NCI-H1417 treated with DMSO at 0.1 percent for 48 hours (cell line): ENCODE measurements around the gene NOTCH1.

Experiments
- DNase-seq: peaks from one replicate; lab custom pipeline; 2025; lab: John Stamatoyannopoulos, UW

The NOTCH1 gene

GRCh38 chr9:136484153-136485048 is 61.4 kb downstream of the NOTCH1 start:
- no peak for DNase-seq

GRCh38 chr9:136483589-136484152 is 62.2 kb downstream of the NOTCH1 start:
- DNase-seq, result peak; percentile 79

GRCh38 chr9:136482793-136483588 is 62.9 kb downstream of the NOTCH1 start, which contains the start of gene SEC16A:
SEC16A (minus strand) TSS chr9:136483040; CDS start chr9:136477615, 5,425 bp downstream.
- DNase-seq, result peak; percentile 98

GRCh38 chr9:136482046-136482792 is 63.6 kb downstream of the NOTCH1 start:
- no peak for DNase-seq

- DNase-seq, result no peak
These were observed 64.3 kb downstream of the NOTCH1 start for GRCh38 chr9:136481558-136481957.

GRCh38 chr9:136476369-136477150 is 69.3 kb downstream of the NOTCH1 start:
- DNase-seq, result no peak

- DNase-seq, result no peak
These were observed 70.6 kb downstream of the NOTCH1 start for GRCh38 chr9:136474974-136475865.

GRCh38 chr9:136474021-136474640 is 71.7 kb downstream of the NOTCH1 start:
- no peak for DNase-seq

- DNase-seq, result no peak
These were observed 72.5 kb downstream of the NOTCH1 start for GRCh38 chr9:136473354-136473721.

- DNase-seq, result no peak
These were observed 73.1 kb downstream of the NOTCH1 start for GRCh38 chr9:136472640-136473353.

- no peak for DNase-seq
These were observed 73.9 kb downstream of the NOTCH1 start for GRCh38 chr9:136471802-136472487.

- no peak for DNase-seq
These were observed 74.9 kb downstream of the NOTCH1 start for GRCh38 chr9:136470792-136471469.

- no peak for DNase-seq
These were observed 75.5 kb downstream of the NOTCH1 start for GRCh38 chr9:136470356-136470755.

- DNase-seq, result no peak
These were observed 78.1 kb downstream of the NOTCH1 start for GRCh38 chr9:136467766-136468165.

GRCh38 chr9:136466155-136466541 is 79.7 kb downstream of the NOTCH1 start:
- no peak for DNase-seq

- no peak for DNase-seq
These were observed 80.2 kb downstream of the NOTCH1 start for GRCh38 chr9:136465500-136466154.

GRCh38 chr9:136464241-136464640 is 81.6 kb downstream of the NOTCH1 start:
- DNase-seq, result no peak
